Right lung (tissue), 5 donors: ENCODE results near the gene DIP2C. TPM values are rescaled to one million over a fixed set of nuclear protein-coding genes. Genes with fewer than 3 reads are reported as not detected.

ENCODE experiments used
- DNase-seq, 2 donors: peaks; one replicate each; pipeline ENCODE4 v3.0.0-alpha.2; 2013
- polyA plus RNA-seq, 5 donors: library from polyadenylated mRNA; unstranded; fragments of 120-200 nt; gene quantifications; one replicate each; pipeline versions ENCODE4 v1.2.1 to v1.2.3, GENCODE V29; 2013; ENCODE audit warnings: inconsistent platforms in 1 of 5, low replicate concordance in 1 of 5; ENCODE audit not compliant: insufficient read length in 5 of 5, insufficient read depth in 1 of 5

DIP2C gene
- polyA plus RNA-seq, 5 donors: 15.8 to 20.3 (median 17.9) TPM

GRCh38 chr10:391847-392704 is 297.4 kb downstream of the DIP2C start:
- DNase-seq: no peak

GRCh38 chr10:391305-391704 is 298.2 kb downstream of the DIP2C start:
- DNase-seq: no peak

GRCh38 chr10:390449-391100 is 298.9 kb downstream of the DIP2C start:
- DNase-seq: no peak

- no peak for DNase-seq
Observed at GRCh38 chr10:389836-390448, 299.5 kb downstream of the DIP2C start.

- DNase-seq: no peak
Observed at GRCh38 chr10:389261-389790, 300.1 kb downstream of the DIP2C start.

- no peak for DNase-seq
Observed at GRCh38 chr10:388661-389045, 300.8 kb downstream of the DIP2C start.

GRCh38 chr10:387909-388660 is 301.4 kb downstream of the DIP2C start:
- DNase-seq: no peak

- DNase-seq: no peak
Observed at GRCh38 chr10:387593-387891, 301.9 kb downstream of the DIP2C start.

- DNase-seq: no peak
Observed at GRCh38 chr10:386771-387592, 302.5 kb downstream of the DIP2C start.

- no peak for DNase-seq
Observed at GRCh38 chr10:385571-386300, 303.7 kb downstream of the DIP2C start.

- no peak for DNase-seq
Observed at GRCh38 chr10:384538-385305, 304.7 kb downstream of the DIP2C start.

- no peak for DNase-seq
Observed at GRCh38 chr10:383519-383918, 305.9 kb downstream of the DIP2C start.

- DNase-seq: no peak
Observed at GRCh38 chr10:381805-382204, 307.7 kb downstream of the DIP2C start.

- DNase-seq: no peak
Observed at GRCh38 chr10:381346-381745, 308.1 kb downstream of the DIP2C start.

GRCh38 chr10:380313-380940 is 309.0 kb downstream of the DIP2C start:
- DNase-seq: no peak

GRCh38 chr10:378930-379704 is 310.4 kb downstream of the DIP2C start:
- DNase-seq: no peak

- no peak for DNase-seq
Observed at GRCh38 chr10:378230-378929, 311.1 kb downstream of the DIP2C start.

GRCh38 chr10:377228-377627 is 312.2 kb downstream of the DIP2C start:
- DNase-seq: no peak
